Heart left ventricle (tissue), 13 donors: ENCODE results near the gene CASKIN1.

Source experiments
- POLR2A ChIP-seq, 2 donors: fragments of 450-650 bp; IDR thresholded peaks; one replicate each; pipeline ENCODE4 v1.6.1; 2017; ENCODE audit warnings: antibody characterized with exemption in 2 of 2, mild to moderate bottlenecking in 2 of 2, moderate library complexity in 2 of 2
- TF ChIP-seq, protein P1 (sequence below), 12 donors: fragments of 200-600 bp; sonication (generic) in 4 of 12; IDR thresholded peaks; one replicate each; pipeline versions ENCODE4 v1.5.0 to v1.8.0; 2018 to 2022; ENCODE audit warnings: antibody characterized with exemption in 12 of 12, mild to moderate bottlenecking in 5 of 12
- donor health status: ischemic (EF 13 %, LVEDD 7.1; RV severe dilation, severe dysfunction).
- donor health status: DM: no; HTN: yes; CAD: no.
- donor health status: DM: no; HTN: no; CAD: no.
- donor health status: ischemic (EF 25% LVEDD 6.9; RV normal size, moderate dysfunction).
- donor health status: ischemic (EF 25% LVEDD 5.7; RV mildly dilated, moderate dysfunction).
- donor health status: ischemic (EF 35%, LVEDD 5.7; RV mildly dilated, moderate dysfunction).
- donor health status: nonischemic (EF 11% LVEDD 7.7; RV severe dilation, severe dysfunction).
- donor health status: DM: yes; HTN: yes; CAD: no.
- donor health status: PGD.
- donor health status: ischemic (EF 29% LVEDD 5.4; RV normal size, mild dysfunction).
- donor health status: nonischemic (EF 23%, LVEDD 6.1; RV moderate dilation, normal function).

DNA sequence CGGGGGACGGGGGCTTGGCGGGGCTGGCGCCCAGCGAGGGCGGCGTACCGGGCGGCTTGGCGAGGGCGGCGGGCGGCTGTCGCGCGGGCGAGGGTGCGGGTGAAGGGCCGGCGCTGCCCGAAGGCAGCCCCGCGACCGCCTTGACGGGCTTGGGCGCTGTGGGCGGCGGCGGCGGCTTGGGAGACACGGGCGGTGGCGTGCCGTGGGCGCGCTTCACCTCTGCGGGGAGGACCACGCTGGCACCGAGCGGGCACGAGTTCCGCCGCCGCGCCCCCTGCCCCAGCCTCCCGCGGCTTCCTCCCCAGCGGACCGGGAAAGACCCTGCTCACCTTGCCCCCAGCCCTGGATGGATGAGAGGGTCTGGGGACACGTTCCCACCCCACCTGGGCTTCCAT lies 17.3 kb downstream of the CASKIN1 start:
- TF ChIP-seq, protein P1, sequence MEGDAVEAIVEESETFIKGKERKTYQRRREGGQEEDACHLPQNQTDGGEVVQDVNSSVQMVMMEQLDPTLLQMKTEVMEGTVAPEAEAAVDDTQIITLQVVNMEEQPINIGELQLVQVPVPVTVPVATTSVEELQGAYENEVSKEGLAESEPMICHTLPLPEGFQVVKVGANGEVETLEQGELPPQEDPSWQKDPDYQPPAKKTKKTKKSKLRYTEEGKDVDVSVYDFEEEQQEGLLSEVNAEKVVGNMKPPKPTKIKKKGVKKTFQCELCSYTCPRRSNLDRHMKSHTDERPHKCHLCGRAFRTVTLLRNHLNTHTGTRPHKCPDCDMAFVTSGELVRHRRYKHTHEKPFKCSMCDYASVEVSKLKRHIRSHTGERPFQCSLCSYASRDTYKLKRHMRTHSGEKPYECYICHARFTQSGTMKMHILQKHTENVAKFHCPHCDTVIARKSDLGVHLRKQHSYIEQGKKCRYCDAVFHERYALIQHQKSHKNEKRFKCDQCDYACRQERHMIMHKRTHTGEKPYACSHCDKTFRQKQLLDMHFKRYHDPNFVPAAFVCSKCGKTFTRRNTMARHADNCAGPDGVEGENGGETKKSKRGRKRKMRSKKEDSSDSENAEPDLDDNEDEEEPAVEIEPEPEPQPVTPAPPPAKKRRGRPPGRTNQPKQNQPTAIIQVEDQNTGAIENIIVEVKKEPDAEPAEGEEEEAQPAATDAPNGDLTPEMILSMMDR (IDR thresholded peaks at IDR 0.05): no peak
- TF ChIP-seq POLR2A (IDR thresholded peaks at IDR 0.05): no peak
